ENCODE data around the gene PLIN1. TPM values are rescaled to one million over a fixed set of nuclear protein-coding genes. Genes with fewer than 3 reads are reported as not detected.

PLIN1 gene, protein sequence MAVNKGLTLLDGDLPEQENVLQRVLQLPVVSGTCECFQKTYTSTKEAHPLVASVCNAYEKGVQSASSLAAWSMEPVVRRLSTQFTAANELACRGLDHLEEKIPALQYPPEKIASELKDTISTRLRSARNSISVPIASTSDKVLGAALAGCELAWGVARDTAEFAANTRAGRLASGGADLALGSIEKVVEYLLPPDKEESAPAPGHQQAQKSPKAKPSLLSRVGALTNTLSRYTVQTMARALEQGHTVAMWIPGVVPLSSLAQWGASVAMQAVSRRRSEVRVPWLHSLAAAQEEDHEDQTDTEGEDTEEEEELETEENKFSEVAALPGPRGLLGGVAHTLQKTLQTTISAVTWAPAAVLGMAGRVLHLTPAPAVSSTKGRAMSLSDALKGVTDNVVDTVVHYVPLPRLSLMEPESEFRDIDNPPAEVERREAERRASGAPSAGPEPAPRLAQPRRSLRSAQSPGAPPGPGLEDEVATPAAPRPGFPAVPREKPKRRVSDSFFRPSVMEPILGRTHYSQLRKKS
- 0.13 and 0.72 TPM in 2 replicates for total RNA-seq

DNA sequence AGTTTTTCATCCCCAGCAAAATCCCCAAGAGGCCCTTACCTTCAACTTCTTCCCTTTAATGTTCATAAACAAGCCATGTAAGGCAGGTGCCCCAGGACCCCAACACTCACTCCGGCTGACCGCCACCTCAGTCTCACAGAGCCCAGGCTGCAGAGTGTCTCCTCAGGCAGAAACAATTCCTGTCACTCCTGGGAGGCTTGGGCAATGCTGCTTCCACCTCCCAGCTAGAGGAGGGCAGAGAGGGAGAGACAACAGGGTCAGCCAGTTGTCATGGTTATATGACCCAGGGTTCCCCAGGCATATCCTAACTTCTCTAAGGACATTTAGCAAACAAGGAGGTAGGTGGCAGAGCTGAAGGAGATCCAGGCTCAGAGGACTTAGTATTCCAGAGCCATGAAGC, at the start of gene PLIN1:
Gene PLIN1, minus strand, starts transcription at position 156 of the 400 bp plus-strand sequence. CDS start 1,878 bp downstream, outside the sequence.

GRCh38 chr15:89690276-89691218, 11.4 kb upstream of the PLIN1 start, which contains the start of the genes PEX11A and WDR93:
PEX11A (minus strand) TSS chr15:89690754; CDS start chr15:89690632, 122 bp downstream.
WDR93 (plus strand) TSS chr15:89690811; CDS start chr15:89701747, 10,936 bp downstream.

GRCh38 chr15:89654847-89655805, 24.0 kb downstream of the PLIN1 start, which contains the start of gene KIF7:
KIF7 (minus strand) TSS chr15:89655467; CDS start chr15:89652930, 2,537 bp downstream.

Other genes with a start within 250 kb of the PLIN1 start
- under 0.01 TPM in 1 of 2 replicates, not detected in the other for gene RHCG, start 182.8 kb downstream of the PLIN1 start, total RNA-seq
- 4.5 and 6.3 TPM in 2 replicates for gene TICRR, start 103.9 kb downstream of the PLIN1 start, total RNA-seq
- gene KIF7, start 23.9 kb downstream of the PLIN1 start, total RNA-seq = 7.9 and 15.6 TPM in 2 replicates
- 2.1 and 14.9 TPM in 2 replicates for gene PEX11A, start 11.4 kb upstream of the PLIN1 start, total RNA-seq
- gene WDR93, start 11.4 kb upstream of the PLIN1 start, total RNA-seq = under 0.01 and 0.16 TPM in 2 replicates
- 0.56 TPM in 1 of 2 replicates, not detected in the other for gene MESP1, start 71.9 kb upstream of the PLIN1 start, total RNA-seq
- 1.0 and 2.0 TPM in 2 replicates for gene MESP2, start 97.0 kb upstream of the PLIN1 start, total RNA-seq
- 49.6 and 80.3 TPM in 2 replicates for gene ANPEP, start 135.5 kb upstream of the PLIN1 start, total RNA-seq
- gene AP3S2, start 214.6 kb upstream of the PLIN1 start, total RNA-seq = 40.5 and 47.3 TPM in 2 replicates
- gene ARPIN, start 233.6 kb upstream of the PLIN1 start, total RNA-seq = 11.6 and 14.1 TPM in 2 replicates